Adipose tissue (tissue), 3 donors: ENCODE measurements around the gene YKT6. TPM values are rescaled to one million over a fixed set of nuclear protein-coding genes. Genes with fewer than 3 reads are reported as not detected.

Source experiments
- H3K27ac ChIP-seq: one replicate; pipeline ENCODE4 v1.5.1; 2013; ENCODE audit warnings: low read depth, low read length
- WGBS, 3 donors: extraction: QIAGEN DNeasy Blood & Tissue Kit; methylation state at CpG; one replicate each; pipeline ENCODE4 v1.1.7; 2013; 5-methylcytosine and 5-hydroxymethylcytosine counted together
- polyA plus RNA-seq, 3 donors: library from polyadenylated mRNA; stranded (reverse); fragments of 200-250 nt; gene quantifications; one replicate each; pipeline ENCODE4 v1.2.3, GENCODE V29; 2013
- donor health status: healthy with polysubstance abuse.
- donor health status: Bipolar disorder and iron deficiency.
- donor health status: healthy.

Gene YKT6
- polyA plus RNA-seq, 3 donors, result 41.7 to 59.5 (median 43.5) TPM

- 73 to 79% (median 77%) methylated on average over 22 to 24 of the region's 24 CpGs for WGBS, 3 donors
- no peak overlapping the region for H3K27ac ChIP-seq
These were observed 38.6 kb downstream of the YKT6 start for GRCh38 chr7:44239361-44239760.

- WGBS, 3 donors, result 76 to 84% (median 77%) methylated on average over 16 of the region's 16 CpGs
- H3K27ac ChIP-seq, result no peak overlapping the region
These were observed 39.6 kb downstream of the YKT6 start for GRCh38 chr7:44240376-44240775.

GRCh38 chr7:44240983-44241510 lies 40.3 kb downstream of the YKT6 start:
- WGBS, 3 donors, result 10 to 24% (median 16%) methylated on average over 10 of the region's 10 CpGs
- no peak overlapping the region for H3K27ac ChIP-seq

- H3K27ac ChIP-seq, result no peak overlapping the region
- WGBS, 3 donors, result 84 to 90% (median 89%) methylated on average over 10 of the region's 10 CpGs
These were observed 41.3 kb downstream of the YKT6 start for GRCh38 chr7:44242091-44242490.

GRCh38 chr7:44244282-44244681 lies 43.5 kb downstream of the YKT6 start:
- no peak overlapping the region for H3K27ac ChIP-seq
- 53 to 58% (median 58%) methylated on average over 8 of the region's 8 CpGs for WGBS, 3 donors

GRCh38 chr7:44246396-44247113 lies 45.8 kb downstream of the YKT6 start:
- 87 to 96% (median 93%) methylated on average over 7 of the region's 7 CpGs for WGBS, 3 donors
- no peak overlapping the region for H3K27ac ChIP-seq

- 74 to 84% (median 78%) methylated on average over 10 of the region's 10 CpGs for WGBS, 3 donors
- H3K27ac ChIP-seq, result no peak overlapping the region
These were observed 47.3 kb downstream of the YKT6 start for GRCh38 chr7:44247868-44248651.

GRCh38 chr7:44249639-44250234 lies 49.0 kb downstream of the YKT6 start:
- WGBS, 3 donors, result 83 to 84% (median 83%) methylated on average over 14 to 15 of the region's 15 CpGs
- H3K27ac ChIP-seq, result no peak overlapping the region

- H3K27ac ChIP-seq, result no peak overlapping the region
- 83 to 95% (median 94%) methylated on average over 9 to 10 of the region's 10 CpGs for WGBS, 3 donors
These were observed 50.5 kb downstream of the YKT6 start for GRCh38 chr7:44251269-44251668.

- no peak overlapping the region for H3K27ac ChIP-seq
- WGBS, 3 donors, result 87 to 93% (median 91%) methylated on average over 12 of the region's 12 CpGs
These were observed 51.1 kb downstream of the YKT6 start for GRCh38 chr7:44251881-44252280.

GRCh38 chr7:44256459-44256858 lies 55.7 kb downstream of the YKT6 start:
- WGBS, 3 donors, result 84 to 95% (median 92%) methylated on average over 5 of the region's 5 CpGs
- H3K27ac ChIP-seq, result no peak overlapping the region

- H3K27ac ChIP-seq, result no peak overlapping the region
- 92 to 99% (median 96%) methylated on average over 6 of the region's 6 CpGs for WGBS, 3 donors
These were observed 56.4 kb downstream of the YKT6 start for GRCh38 chr7:44257213-44257612.

GRCh38 chr7:44257618-44258422 lies 57.0 kb downstream of the YKT6 start:
- WGBS, 3 donors, result 30 to 58% (median 31%) methylated on average over 18 of the region's 18 CpGs
- no peak overlapping the region for H3K27ac ChIP-seq

GRCh38 chr7:44258423-44258760 lies 57.6 kb downstream of the YKT6 start:
- no peak overlapping the region for H3K27ac ChIP-seq
- WGBS, 3 donors, result 70 to 89% (median 77%) methylated on average over 4 of the region's 4 CpGs

- no peak overlapping the region for H3K27ac ChIP-seq
- 83 to 90% (median 88%) methylated on average over 12 to 14 of the region's 14 CpGs for WGBS, 3 donors
These were observed 58.2 kb downstream of the YKT6 start for GRCh38 chr7:44258865-44259546.

- 63 to 79% (median 65%) methylated on average over 18 of the region's 18 CpGs for WGBS, 3 donors
- no peak overlapping the region for H3K27ac ChIP-seq
These were observed 59.0 kb downstream of the YKT6 start for GRCh38 chr7:44259547-44260457.

GRCh38 chr7:44261240-44261639 lies 60.5 kb downstream of the YKT6 start:
- no peak overlapping the region for H3K27ac ChIP-seq
- WGBS, 3 donors, result 77 to 78% (median 77%) methylated on average over 5 of the region's 5 CpGs
